GM18909 (cell line): ENCODE measurements around the gene ANKRD53.
A peak's percentile ranks its signal among the peaks of the same experiment; 100 is the strongest.

Source experiments
- ATAC-seq: cut with Tn5 transposase; IDR thresholded peaks from one replicate; pipeline ENCODE4 v1.9.1; 2021; ENCODE audit warnings: mild to moderate bottlenecking; ENCODE audit not compliant: unreplicated experiment, poor library complexity

Gene ANKRD53, protein sequence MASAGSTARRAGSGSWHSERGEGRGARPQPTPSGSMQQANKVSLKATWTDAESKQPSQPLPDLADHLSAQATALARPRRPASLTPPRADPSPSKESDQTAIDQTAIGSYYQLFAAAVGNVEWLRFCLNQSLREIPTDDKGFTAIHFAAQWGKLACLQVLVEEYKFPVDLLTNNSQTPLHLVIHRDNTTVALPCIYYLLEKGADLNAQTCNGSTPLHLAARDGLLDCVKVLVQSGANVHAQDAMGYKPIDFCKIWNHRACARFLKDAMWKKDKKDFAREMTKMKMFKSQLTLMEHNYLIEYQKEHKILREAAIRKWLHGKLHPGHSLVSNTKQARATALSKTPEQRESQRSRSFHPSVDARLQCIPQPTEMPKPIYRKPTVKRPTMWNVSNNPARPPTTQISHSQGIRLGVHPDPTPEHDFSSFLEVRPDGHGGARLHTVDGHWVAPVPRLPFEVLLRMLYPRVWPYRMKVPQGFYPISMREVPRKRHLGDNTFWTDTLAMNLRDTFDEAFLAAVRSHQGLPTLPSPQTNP

DNA sequence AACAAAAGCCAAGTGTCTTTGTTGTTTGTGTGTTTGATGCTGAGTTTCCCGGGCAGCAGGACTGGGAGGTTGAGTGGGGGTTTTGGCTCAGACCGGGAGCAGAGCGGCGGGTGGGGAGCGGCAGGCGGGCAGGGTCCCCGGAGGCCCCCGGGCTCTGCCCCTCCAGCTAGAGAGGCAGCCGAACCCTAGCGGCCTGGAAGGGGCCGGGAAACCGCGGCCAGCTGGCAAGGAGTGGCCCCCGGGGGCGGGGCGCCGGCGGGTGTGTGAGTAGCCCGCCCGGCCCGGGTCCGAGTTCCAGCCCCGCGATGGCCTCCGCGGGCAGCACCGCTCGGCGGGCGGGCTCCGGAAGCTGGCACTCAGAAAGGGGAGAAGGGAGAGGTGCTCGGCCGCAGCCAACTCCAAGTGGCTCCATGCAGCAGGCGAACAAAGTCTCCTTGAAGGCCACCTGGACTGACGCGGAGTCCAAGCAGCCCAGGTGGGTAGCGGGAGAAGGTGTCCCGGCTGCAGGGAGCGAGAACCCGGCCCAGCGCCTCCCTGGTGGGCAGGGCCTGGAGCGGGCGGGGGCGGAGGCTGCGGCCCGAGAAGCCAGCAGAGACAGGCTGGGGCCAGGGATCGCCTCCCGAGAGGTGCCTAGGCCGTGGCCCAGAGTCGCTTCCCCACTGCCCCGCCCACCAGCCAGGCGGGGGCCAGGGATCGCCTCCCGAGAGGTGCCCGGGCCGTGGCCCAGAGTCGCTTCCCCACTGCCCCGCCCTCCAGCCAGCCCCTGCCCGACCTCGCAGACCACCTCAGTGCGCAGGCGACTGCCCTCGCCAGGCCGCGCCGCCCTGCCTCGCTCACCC, at the start of gene ANKRD53:
Gene ANKRD53, plus strand, starts transcription at position 290 of the 839 bp plus-strand sequence. Its CDS starts 16 bp downstream, at position 306.
- peak; percentile 32 for ATAC-seq

DNA sequence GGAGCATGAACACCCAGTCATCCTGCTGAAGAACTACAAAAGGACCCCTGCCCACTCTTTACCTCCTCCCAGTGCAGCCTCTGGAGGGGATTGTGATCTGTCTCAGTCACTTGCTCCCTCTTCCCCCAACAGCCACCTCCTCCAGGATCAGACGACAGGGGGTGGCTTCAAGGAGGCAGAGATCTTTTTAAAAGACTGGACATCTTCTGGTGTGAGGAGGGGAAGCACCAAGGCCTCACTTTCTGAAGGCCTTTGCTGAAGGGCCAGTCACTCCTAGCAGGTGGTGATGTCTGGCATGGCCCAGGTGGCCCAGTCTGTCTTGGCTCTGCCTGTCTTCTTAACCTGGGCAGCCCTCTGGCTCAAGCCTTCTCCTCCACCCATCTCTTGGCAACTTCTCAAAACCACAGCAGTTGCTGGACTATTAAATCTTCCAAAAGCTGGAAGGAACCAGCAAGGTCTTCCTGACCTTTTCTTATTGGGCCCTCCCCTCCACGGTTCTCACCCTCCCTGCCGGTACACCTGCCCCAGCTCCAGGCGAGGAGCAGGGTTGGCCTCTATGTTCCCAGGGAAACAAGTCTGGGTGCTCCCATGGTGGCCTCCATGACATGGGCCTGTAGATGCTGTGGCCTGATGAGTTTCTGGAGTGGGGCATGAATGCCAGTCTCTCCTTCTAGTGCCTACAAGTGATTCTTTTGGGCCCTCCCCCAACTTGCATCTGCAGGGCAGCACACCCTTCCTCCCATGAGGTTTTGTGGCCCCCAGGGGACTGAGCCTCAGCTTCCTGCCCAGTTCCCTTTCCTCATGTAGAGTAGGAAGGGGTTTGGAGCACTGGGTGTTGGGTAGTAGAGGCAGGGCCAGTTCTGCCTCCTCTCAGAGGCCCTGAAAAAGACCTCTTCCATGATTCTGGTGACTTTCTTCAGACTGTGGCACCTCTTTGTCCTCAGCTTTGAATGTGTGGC, 47.8 kb upstream of the ANKRD53 start:
- ATAC-seq, result no peak

DNA sequence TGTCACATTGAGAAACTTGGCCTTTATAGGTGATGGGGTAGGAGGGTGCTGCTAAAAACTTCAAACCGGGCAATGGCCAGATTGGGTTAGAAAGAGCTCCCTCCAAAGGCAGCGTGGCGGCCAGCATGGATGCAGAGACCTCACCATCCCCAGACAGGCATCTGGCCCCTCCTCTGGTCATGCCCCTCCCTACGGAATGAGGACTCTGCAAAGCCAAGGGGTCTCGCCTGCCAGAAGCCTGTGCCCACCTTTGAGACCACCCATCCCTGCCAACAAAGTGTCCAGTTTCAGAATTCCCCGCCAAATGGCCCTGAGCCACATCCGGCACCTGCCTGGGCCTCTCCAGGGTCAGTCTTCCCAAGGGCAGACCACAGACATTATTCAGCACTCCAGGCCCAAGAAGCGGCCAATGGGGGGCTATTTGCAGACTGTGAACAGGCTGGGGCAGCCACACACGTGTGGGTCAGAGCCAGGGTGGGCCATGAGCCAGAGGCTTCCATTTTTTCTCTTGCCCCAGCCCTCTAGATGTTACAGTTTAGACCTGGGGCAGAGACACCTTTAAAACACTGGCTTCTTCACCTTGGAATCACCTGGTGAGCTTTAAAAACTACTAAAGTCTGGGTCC, 46.9 kb upstream of the ANKRD53 start:
- ATAC-seq, result no peak

DNA sequence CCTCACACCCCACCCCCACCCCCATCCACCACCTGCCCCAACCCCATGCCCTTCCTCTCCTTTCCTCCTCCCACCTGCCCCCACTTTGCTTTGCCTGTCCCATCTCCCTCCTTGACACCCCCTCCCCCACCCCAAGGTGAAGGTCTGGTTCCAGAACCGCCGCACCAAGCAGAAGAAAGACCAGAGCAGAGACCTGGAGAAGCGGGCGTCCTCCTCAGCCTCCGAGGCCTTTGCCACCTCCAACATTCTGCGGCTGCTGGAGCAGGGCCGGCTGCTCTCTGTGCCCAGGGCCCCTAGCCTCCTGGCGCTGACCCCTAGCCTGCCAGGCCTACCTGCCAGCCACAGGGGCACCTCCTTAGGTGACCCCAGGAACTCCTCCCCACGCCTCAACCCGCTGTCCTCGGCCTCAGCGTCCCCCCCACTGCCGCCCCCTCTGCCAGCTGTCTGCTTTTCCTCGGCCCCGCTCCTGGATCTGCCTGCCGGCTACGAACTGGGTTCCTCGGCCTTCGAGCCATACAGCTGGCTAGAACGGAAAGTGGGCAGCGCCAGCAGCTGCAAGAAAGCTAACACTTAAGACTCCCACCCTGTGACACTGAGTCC, 45.7 kb upstream of the ANKRD53 start:
- no peak for ATAC-seq

DNA sequence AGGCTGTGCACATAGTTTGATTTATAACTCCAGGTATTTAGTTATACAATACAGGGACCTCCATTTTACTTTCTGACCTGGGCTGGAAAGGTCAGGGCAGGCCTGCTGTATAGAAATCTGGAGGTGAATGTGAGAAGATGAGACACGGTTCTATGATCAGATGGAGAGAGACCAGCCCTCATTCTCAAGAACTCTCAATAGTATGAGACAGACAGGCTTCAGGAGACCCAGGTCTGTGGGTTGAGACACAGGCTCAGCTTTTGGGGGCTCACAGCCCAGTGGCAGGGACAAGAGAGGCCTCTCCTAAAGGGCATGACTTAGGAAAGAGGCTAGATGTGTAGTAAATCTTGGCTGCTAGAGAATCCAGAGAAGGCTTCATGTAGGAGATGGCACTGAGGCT, 43.4 kb upstream of the ANKRD53 start:
- ATAC-seq, result no peak

DNA sequence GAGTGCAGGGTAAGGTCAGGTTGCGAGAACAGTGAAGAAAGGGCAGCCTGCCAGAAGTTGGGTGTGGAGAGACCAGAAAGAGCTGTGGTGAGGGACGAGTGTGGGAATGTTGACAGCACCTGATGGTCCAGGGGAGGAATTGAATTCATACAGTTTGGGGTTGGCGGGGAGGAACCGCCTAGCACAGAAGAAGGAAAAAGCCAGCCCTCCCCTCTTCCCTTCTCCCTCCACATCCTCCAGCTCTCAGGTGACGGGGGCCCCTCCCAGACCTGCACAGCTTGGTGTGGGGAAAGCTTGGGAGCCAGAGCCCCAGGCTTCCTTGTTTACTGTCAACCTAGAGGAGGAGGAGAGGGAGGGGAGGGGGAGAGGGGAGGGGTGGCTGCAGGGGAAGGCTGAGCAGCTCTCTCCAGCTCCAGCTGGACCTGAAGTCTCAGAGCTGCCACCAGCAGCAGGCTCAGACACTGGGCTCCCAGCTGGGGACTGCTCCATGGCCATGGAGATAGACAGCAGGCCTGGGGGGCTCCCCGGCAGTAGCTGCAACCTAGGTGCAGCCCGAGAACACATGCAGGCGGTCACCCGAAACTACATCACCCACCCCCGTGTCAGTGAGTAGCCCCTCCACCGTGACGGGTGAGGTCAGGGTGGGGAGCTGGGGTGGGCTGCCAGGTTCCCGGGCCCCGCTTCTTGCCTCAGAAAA, 42.8 kb upstream of the ANKRD53 start, which contains the start of gene ATP6V1B1:
Gene ATP6V1B1, plus strand, starts transcription at position 433 of the 697 bp plus-strand sequence. Its CDS starts 55 bp downstream, at position 488.
- no peak for ATAC-seq

DNA sequence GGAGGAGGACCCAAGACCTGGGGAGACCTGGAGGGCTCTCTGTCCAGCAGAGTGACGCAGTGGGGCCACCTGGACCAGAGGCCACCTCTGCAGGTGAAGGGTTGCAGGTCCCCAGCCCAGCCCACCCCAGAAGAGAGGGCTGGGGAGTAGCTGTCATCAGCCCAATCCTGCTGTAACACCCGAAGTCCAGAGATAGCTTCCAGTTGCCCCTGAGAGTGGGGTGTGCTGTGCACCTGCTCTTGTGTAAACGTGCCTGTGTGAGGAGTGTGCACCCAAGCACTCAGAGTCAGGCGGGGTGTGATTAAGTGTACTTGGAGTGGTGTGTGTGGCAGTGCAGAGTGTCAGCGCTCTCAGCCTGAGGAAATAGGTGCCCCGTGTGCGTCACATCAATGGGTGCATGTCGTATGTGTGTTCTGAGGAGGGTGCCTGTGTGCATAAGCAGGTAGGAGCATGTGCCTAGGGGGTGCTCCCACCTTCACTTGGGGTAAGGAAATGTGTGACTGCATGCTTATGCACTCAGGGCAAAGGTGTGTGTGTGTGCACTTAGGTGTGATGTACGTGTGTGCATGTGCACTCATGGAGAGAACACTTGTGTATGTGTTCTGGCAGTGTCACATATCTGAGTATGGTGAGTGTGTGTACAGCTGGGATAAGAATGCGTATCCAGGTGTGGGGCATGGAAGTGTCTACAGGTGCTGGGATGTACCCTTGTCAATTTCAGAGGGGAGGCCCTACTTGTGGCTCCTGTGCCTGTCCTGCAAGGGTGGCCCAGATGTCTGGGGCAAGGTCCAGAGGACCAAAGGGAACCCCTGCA, 42.1 kb upstream of the ANKRD53 start:
- ATAC-seq, result no peak

DNA sequence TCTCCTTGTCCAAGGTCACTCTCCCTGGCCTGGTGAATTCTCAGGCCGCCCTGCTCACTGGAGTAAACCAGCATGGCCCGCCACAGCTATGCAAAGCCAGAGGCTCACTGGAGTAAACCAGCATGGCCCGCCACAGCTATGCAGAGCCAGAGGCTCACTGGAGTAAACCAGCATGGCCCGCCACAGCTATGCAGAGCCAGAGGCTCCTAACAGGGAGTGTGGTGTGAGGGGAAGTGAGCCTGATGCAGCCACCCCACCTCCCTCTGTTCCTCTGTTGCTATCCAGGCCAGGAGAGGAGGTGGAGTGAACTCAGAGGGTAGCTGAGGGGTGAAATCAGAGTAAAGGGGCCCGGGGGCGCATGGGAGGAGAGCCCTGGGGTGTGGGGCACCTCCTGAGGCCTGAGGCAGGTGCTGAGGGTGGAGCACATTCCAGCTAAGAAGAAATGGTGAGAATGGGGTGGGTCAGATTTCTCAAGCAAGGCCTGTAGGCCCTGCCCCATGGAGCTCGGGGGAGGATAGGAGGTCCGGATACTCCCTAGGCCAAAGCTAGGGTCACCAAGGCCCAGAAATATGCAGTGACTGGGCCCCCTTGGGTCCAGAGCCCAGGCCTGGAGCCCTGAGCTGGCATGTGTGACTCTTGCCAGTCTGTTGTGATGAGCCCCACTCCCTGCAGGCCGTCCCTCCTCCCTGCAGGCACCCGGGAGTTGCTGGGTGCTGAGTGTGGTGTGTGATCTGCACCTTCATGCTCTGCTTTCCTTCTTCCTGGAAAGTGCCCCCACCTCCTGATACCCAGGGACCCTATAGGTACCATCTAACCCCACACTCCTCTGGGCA, 41.2 kb upstream of the ANKRD53 start:
- ATAC-seq, result no peak

DNA sequence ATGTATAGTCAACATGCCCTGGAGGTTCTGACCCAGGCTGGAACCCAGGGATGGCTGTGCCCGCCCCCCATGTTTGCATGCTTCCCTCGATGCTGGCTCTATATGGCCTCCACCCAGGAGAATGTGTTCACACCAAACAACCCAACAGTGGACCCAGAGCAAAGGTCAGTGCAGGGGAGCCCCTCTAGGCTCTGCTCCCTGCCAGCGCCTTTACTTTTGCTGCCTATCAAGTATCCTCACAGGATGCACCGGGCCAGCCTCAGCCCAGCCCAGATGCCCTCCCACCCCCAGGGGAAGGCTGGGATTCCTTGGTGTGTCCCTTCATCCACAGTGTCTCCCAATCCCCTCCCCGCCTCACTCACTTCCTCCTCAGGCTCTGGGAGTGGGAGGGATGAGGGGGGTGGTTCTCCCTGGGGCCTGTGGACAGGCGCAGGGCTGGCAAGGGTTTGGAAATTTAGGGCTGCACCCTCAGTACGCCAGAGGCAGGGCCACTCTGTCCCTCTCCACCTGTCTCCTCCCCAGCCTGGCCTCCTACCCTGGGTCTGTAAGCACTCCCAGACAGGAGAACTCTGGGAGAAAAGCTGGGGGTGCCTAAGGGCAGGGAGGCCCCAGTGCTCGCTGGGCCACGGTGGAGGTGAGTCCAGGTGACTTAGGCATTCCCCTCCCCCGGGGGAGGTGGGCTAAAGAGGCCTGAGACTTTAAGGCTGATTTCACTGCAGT, 40.4 kb upstream of the ANKRD53 start:
- no peak for ATAC-seq

DNA sequence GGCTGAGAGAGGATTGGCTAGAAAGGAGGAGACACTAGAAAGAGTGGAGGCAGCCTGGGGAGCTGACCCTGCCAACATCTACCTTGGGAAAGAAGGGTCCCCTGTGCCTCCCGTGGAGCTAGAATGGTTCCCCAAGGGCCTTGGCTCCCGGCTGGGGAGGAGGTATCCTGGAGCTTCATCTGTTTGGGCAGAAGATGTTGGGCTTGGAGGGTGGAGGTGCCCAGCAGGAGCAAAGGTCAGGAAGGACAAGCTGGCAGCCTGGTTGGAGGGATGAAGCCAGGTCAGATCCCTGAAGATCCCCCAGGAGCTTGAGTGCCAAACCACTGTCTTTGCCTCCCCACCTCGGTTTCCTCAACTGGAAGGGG, 39.9 kb upstream of the ANKRD53 start:
- no peak for ATAC-seq

DNA sequence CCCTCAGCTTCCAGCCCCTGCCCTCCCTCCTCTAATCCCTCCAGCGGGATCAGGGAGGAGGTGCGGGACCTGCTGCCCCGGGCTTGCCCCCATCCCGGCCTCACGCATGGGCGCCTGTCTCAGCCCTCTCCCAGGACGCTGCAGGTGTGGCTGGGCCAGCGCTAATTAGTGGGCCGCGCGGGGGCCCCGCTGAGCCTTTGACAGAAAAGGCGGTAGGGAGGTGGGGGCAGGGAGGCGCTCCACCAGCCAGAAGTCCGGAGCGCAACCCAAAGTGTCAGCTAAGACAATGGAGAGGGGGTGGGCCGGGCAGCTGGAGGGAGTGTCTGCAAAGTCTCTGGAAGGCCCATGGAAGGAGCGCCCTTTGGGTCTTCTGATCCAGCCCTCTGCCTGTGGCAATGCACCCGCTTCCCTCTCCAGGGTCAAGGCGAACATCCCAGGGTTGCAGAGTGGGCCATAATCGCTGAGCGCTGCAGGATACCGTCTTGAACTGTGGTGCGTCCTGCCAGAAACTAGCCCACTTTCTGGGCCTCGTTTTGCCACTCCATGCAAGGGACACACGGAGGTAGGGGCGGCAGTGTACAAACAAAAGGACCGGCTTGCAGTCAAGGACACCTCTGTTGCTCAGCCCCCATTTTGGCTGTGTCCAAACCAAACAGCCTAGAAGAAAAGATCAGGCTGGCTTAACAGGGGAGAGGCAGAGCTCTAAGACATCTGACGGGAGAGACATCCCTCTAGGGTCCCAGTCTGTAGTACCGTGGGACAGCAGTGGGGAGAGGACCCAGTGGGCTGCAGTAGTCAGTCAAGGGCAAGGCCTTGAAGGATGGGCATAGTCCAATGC, 39.2 kb upstream of the ANKRD53 start:
- ATAC-seq, result no peak

DNA sequence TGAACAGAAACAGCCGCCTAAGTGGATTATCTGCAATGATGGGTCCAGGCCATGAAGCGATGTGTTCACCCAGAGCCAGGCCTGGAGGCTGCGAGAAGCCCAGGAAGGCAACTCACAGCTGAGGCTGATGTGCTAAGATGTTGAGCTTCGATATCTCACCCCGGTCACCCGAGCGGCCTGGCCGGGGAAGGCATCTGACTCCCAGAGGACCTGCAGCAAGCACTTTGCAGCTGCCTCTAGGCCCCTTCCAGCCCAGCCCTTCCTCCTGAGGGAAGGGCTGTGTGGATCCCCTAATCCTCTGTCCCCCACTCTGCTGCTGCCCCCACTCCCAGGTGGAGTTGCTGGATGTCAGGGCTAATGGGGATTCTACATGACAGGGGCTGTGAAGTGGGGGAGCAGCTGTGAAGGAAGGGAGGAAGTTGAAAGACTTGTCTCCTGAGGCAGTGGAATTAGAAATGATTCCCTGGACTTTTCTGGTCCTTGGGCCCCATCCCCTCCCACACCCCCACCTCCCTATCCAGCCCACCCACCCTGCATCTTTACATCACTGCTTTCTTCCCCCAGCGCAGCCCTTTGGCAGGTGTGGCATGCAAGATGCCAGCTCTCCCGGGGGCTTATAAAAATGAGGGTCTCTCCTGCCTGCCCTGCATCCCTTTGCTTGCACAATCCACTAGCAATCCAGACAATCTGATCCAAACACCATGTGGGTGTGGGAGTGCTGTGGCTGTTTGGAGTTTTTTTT, 38.4 kb upstream of the ANKRD53 start:
- no peak for ATAC-seq

DNA sequence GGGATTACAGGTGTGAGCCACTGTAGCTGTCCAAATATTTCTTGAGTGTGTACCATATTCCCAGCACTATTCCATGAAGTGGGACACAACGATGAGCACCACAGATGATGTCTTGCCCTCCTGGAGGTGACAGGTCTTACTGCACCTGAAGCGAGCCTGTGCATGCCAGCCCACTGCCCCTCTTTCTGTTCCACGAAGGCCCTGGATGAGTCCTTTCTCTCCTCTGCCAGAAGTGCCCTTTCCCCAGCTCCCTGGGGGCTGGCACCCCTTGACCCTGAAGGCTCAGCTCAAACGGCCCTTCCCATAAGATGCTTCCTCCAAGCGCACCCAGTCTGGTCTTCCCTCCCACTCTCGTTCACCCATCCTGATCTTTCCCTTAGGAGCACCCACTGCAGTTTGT, 37.2 kb upstream of the ANKRD53 start:
- ATAC-seq, result no peak

DNA sequence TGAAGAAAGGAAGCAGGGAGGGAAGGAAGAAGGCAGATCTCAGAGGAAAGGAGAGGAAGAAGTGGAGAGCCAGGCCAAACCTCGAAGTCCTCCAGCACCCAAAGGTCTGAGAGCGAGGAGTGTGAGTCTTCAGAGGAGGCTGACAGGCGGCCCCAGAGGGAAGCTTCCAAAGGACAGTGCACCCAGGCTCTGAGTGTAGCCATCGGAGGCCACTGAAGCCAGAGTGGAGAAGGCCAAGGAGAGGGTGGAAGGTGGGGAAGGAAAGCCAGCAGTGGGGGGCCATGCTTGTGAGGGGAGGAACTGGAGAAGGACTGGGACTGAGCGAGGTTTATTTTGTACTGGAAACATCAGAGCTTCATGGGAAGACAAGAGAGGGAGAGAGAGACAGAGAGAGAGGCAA, 36.7 kb upstream of the ANKRD53 start:
- no peak for ATAC-seq
